Neutrophil (primary cell): ENCODE results near the gene SLMAP.

Experiments used
- H3K27ac ChIP-seq: fragments of 200-600 bp; sonication (generic); 2 replicates; pipeline ENCODE4 v1.5.1; 2016; ENCODE audit warnings: mild to moderate bottlenecking, moderate library complexity
- H3K27me3 ChIP-seq: fragments of 200-600 bp; sonication (generic); 2 replicates; pipeline ENCODE4 v1.6.0; 2016; ENCODE audit warnings: mild to moderate bottlenecking
- H3K36me3 ChIP-seq: fragments of 200-600 bp; sonication (generic); 2 replicates; pipeline ENCODE4 v1.5.1; 2017
- H3K4me1 ChIP-seq, 2 experiments: fragments of 200-600 bp in 1 of 2; sonication (generic) in 1 of 2; 1 replicate in 1 of 2; 2 replicates in 1 of 2; pipeline versions ENCODE4 v1.5.1 to v1.6.1; 2013 to 2016; ENCODE audit warnings: low read depth in 1 of 2, low read length in 1 of 2, mild to moderate bottlenecking in 1 of 2, moderate library complexity in 1 of 2; ENCODE audit not compliant: control insufficient read depth in 1 of 2, insufficient read depth in 1 of 2
- H3K4me3 ChIP-seq, 2 experiments: fragments of 200-600 bp in 1 of 2; sonication (generic) in 1 of 2; 1 replicate in 1 of 2; 2 replicates in 1 of 2; pipeline ENCODE4 v1.5.1; 2013 to 2016; ENCODE audit warnings: low read depth in 1 of 2, low read length in 1 of 2, mild to moderate bottlenecking in 1 of 2, moderate library complexity in 1 of 2
- H3K9me3 ChIP-seq: fragments of 200-600 bp; sonication (generic); 2 replicates; pipeline ENCODE4 v1.5.1; 2016
- TF ChIP-seq, protein P1 (sequence below): fragments of 200-600 bp; sonication (generic); IDR thresholded peaks from 2 replicates; pipeline ENCODE4 v1.5.1; 2016; ENCODE audit warnings: antibody characterized with exemption

The SLMAP gene

DNA sequence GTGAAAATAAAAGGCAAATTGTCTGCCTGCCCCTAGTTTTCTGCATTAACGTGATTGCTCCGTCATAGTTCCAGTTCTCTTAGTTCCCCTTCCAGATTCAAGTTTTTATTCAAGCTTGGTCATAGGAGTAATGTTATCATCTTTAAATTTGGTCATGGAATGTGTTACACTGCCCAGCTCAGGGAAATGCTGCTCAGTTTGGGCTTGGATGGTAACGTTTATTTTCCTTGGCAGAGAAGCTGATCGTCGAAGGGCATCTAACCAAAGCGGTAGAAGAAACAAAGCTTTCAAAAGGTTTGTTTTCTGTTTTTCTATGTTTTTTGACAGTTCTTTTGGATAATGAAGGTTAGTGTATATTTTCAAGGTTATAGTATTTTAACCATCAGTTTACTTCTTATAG lies 133.7 kb downstream of the SLMAP start:
- no peak overlapping the region for H3K27ac ChIP-seq
- no peaks in the 10 kb centered on the region for H3K27me3 ChIP-seq
- peaks cover 19% of the 10 kb centered on the region for H3K36me3 ChIP-seq
- H3K9me3 ChIP-seq = no peaks in the 10 kb centered on the region
- no peaks in the 10 kb centered on the region for H3K4me1 ChIP-seq
- no peak overlapping the region for H3K4me3 ChIP-seq
- TF ChIP-seq, protein P1, sequence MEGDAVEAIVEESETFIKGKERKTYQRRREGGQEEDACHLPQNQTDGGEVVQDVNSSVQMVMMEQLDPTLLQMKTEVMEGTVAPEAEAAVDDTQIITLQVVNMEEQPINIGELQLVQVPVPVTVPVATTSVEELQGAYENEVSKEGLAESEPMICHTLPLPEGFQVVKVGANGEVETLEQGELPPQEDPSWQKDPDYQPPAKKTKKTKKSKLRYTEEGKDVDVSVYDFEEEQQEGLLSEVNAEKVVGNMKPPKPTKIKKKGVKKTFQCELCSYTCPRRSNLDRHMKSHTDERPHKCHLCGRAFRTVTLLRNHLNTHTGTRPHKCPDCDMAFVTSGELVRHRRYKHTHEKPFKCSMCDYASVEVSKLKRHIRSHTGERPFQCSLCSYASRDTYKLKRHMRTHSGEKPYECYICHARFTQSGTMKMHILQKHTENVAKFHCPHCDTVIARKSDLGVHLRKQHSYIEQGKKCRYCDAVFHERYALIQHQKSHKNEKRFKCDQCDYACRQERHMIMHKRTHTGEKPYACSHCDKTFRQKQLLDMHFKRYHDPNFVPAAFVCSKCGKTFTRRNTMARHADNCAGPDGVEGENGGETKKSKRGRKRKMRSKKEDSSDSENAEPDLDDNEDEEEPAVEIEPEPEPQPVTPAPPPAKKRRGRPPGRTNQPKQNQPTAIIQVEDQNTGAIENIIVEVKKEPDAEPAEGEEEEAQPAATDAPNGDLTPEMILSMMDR = no peak

DNA sequence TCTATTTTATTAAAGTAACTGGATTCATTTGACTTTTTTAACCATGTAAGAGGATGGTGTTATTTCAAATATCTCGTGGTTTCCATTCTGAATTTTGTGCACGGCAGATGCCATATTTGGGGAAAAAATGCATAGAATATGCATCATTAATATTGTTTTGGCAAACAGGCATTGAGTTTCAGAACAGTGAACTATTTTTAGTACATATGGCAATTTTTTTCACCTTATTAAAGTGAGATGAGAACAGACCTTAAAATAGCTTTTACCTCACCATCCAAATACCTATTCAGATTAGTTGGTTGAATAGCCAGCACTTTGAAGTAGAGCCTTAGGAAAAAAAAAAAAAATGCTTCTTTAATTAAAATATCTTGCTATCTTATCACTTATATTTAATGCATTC lies 134.8 kb downstream of the SLMAP start:
- Histone ChIP-seq H3K4me1 (no peaks in the 10 kb centered on the region), H3K36me3 (peaks cover 19% of the 10 kb centered on the region), H3K27me3 (no peaks in the 10 kb centered on the region), H3K9me3 (no peaks in the 10 kb centered on the region), H3K4me3 (no peak overlapping the region), H3K27ac (no peak overlapping the region)
- TF ChIP-seq, protein P1 = no peak

DNA sequence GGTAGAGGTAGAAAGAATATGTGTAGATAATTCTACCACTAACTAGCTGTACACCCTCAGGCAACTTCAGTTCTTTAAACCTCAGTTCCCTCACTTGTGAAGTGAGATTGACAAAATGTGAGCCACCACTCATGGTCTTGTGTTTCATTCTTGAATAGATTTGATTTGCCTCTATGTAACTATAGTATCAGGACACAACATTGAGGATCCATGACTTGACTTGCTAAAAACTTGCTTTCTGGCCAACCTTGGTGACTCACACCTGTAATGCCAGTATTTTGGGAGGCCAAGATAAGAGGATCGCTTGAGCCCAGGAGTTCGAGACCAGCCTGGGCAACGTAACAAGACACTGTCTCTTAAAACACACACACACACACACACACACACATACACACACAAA lies 136.3 kb downstream of the SLMAP start:
- Histone ChIP-seq H3K4me1 (no peaks in the 10 kb centered on the region), H3K9me3 (no peaks in the 10 kb centered on the region), H3K4me3 (no peak overlapping the region), H3K27me3 (no peaks in the 10 kb centered on the region), H3K36me3 (peaks cover 30% of the 10 kb centered on the region), H3K27ac (no peak overlapping the region)
- TF ChIP-seq, protein P1 = no peak

DNA sequence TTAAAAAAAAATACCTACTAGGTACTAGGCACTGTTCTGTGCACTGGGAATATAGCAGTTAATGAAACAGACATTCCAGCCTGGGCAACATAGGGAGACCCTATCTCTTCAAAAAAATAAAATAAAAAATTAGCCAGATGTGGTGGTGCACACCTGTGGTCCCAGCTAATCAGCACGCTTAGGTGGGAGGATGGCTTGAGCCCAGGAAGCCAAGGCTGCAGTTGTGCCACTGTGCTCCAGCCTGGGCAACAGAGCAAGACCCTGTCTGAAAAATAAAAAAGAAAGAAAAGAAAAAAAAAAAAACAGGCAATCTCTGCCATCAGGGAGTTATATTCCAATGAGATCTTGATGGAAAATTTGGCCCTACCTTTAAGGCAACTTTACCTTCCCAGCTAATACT lies 137.0 kb downstream of the SLMAP start:
- TF ChIP-seq, protein P1 = no peak

DNA sequence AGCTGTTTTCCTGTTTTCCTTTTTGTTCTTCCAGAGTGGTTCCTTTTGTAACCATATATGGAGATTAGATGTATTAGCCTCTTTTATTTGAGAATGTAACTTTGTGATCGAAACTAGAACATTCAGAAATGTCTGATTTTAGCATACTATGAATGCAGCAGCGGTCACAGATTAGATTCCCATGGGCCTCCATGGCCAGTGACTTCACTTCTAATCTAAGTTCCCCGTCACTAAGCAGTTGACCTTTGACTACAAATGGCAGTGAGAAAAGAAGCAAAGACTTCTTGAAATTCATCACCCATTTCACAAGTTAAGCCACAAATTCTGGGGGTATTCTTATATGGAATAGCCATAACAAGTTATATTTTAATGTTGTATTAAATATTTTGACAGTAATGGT lies 137.6 kb downstream of the SLMAP start:
- TF ChIP-seq, protein P1 = no peak
- Histone ChIP-seq H3K4me1 (no peaks in the 10 kb centered on the region), H3K4me3 (no peak overlapping the region), H3K9me3 (no peaks in the 10 kb centered on the region), H3K36me3 (peaks cover 37% of the 10 kb centered on the region), H3K27ac (no peak overlapping the region), H3K27me3 (no peaks in the 10 kb centered on the region)

More for the DNA sequence above, 137.0 kb downstream of the SLMAP start:
- H3K4me3 ChIP-seq = no peak overlapping the region
- H3K27me3 ChIP-seq = no peaks in the 10 kb centered on the region
- H3K4me1 ChIP-seq = no peaks in the 10 kb centered on the region
- H3K36me3 ChIP-seq = peaks cover 34% of the 10 kb centered on the region
- no peak overlapping the region for H3K27ac ChIP-seq
- H3K9me3 ChIP-seq = no peaks in the 10 kb centered on the region

DNA sequence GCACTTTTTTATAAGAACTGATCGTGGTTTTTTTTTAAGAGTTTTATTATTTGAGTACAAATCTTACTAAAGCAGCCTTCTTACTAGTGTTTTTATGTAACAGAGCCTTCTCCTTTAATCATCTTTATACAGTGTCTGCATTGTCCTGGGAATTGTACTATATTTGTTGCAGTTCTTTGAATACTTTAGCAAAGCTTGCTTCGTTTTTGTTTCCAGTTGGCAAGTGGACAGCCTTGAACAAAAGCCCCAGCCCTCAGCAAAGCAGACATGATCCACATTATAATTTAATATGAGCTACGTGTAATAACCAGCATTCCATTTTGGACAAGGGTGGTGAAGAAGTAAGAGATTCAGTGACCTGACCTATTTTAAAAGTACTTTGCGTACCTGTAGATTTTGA lies 139.9 kb downstream of the SLMAP start:
- TF ChIP-seq, protein P1 = no peak
- no peak overlapping the region for H3K4me3 ChIP-seq
- no peak overlapping the region for H3K27ac ChIP-seq
- no peaks in the 10 kb centered on the region for H3K27me3 ChIP-seq
- H3K9me3 ChIP-seq = no peaks in the 10 kb centered on the region
- peaks cover 54% of the 10 kb centered on the region for H3K36me3 ChIP-seq
- H3K4me1 ChIP-seq = no peaks in the 10 kb centered on the region
